ENCODE results near the gene ECEL1. TPM values are rescaled to one million over a fixed set of nuclear protein-coding genes. Genes with fewer than 3 reads are reported as not detected.

Gene ECEL1
- total RNA-seq, 1 donor from 2014 or later: not detected

DNA sequence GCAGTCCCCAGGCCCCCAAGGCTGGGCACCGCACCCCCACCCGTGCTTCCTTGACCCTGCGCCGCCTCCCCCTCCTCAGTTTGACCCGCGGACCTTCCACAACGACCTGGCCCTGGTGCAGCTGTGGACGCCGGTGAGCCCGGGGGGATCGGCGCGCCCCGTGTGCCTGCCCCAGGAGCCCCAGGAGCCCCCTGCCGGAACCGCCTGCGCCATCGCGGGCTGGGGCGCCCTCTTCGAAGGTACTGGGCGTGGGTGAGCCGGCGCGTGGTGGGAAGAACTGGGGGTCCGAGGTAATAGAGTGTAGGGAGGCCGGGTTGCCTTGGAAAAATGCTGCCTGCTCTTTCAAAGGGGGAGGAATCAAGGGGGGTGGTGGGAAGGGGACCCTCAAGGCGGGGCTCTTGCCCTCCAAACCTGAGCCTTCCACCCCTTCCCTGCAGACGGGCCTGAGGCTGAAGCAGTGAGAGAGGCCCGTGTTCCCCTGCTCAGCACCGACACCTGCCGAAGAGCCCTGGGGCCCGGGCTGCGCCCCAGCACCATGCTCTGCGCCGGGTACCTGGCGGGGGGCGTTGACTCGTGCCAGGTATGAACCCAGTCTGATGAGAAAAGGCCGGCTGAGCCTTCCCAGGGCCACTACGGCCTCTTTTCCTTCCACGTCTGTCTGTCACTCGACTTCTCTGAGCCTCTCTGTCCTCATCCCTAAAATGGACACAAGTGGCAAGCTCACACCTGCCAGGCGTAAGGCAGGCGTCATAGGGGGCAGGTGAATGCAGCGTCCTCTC, 35.2 kb upstream of the ECEL1 start:
- no peak for ATAC-seq

DNA sequence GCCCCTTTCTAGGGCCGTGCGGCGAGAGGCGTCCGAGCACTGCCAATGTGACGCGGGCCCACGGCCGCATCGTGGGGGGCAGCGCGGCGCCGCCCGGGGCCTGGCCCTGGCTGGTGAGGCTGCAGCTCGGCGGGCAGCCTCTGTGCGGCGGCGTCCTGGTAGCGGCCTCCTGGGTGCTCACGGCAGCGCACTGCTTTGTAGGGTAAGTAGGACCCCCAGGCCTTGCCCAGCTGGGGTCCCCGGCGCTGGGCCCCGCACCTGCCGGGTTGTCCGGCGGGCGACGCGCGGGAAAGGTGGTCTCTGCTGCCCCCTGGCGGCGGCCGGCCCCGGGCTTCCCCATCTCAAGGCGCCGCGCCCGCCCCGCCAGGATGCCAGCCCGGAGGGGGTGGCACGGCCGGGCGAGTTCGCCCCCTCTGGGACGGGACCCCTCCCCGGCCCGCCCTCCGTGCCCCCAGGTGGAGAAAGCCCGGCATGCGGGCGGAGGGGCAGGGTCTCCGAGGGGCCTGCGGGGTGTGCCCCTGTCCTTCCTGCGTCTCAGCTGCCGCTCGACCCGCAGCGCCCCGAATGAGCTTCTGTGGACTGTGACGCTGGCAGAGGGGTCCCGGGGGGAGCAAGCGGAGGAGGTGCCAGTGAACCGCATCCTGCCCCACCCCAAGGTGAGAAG, 34.5 kb upstream of the ECEL1 start:
- ATAC-seq: peak; percentile 38

DNA sequence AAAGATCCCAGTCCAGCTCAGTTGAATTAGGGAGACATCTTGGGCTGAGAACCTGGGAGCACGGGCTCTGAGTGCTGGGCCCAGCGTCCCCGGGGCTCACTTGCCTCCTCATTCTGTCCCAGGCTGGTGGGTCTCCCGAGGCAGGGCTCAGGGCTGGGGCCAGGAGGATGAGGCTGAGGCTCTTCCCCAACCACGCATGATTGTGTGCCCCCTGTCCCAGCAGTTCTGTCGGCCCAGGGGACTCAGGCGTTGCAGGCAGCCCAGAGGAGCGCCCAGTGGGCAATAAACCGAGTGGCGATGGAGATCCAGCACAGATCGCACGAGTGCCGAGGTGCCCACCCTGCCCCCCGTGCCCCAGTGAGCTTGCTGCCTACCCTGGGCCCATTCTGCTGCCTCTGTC, 33.5 kb upstream of the ECEL1 start:
- ATAC-seq: no peak

DNA sequence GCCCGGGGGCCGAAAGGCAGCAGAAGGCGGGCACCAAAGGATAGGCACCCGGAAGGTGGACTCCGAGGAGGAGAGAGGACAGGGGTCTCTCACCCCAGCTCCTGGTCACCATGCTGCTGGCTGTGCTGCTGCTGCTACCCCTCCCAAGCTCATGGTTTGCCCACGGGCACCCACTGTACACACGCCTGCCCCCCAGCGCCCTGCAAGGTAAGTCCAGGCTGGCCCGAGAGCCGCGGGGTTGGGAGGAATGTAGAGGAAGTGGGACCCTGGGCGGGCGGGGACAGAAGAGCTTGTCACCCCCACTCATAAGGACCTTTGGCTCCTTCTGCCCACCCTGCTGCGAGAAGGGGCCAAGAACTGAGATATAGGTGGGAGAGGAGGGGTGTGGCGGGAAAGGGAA, 32.9 kb upstream of the ECEL1 start:
- no peak for ATAC-seq

DNA sequence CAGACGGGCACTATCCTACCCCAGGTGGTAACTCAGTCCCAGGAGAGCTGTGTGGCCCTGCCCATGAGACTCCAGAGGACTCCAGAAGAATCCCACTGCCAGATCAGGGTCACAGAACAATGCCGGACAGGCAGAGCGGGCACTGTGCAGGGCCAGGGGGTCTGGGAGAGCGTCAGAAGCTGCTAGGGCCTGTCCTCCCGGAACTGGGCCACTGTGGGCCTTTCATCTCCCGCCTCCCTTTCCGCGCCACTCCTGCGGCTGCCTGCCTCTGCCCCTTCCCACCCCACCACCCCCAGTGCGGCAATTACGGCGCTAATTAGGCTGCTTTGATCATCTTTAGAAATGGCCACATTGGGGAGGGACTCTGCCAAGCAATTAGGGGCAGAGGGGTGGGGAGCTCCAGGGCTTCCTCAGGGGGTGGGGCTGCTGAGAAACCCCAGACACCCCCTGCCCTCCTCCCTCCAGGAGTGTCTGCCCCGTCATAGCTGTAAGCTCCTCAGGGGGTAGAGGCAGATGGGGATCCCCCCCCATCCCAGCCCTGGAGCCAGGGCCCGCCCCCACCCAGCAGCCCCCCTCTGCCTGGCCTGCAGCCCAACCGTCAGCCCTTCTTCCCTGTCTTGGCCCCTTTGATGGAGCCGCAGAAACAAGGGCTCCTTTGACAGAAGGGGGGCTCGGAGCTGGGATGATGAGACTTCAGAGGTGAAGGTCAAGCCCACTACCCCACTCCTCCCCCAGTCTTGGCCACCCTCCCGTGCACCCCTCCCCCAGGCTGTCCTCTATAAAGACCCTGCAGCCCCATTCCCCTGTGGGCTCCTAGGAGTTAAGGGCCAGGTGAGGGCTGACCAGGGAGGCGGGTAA, 32.2 kb upstream of the ECEL1 start, which contains the start of gene PRSS56:
PRSS56 (plus strand) TSS at position 808 of the 858 bp plus-strand sequence. CDS start 211 bp downstream, outside the sequence.
- ATAC-seq: no peak

DNA sequence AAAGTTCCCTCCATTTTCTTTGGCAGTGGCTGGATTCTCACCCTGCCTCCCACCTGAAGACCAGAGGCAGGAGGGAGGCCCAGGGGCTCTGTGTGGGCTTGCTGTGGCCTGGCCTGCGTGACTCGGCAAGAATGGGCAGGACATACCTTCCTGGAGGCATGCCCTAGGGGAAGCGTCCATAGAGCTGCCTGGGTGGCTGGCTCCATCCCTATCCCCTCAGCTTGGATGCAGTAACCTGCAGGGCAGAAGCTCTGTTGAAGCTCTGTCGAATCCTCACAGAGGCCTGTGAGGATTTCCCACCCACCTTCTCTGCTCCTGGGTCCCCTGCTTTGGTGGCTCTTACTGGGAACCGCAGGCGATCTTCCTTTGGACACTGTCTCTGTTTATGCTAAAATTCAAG, 31.2 kb upstream of the ECEL1 start:
- no peak for ATAC-seq

DNA sequence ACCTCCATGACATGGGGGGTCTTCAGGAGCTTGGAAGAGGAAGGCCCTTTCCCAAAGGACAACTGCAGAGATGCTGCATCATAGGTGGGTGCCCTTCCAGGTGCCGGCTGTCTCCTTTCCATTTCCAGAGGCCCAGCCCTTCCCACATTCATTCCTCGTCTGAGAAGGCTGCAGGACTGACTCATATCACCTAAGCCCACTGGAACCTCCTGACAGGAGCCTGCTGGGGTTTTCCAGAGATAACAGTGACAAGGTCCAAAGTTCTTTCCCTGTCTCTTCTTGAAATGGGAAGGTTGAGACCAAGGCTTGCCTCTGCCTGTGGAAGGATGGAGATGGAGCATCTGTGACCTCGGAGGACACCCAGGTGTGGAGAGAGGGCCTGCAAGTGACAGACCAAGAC, 28.9 kb upstream of the ECEL1 start:
- no peak for ATAC-seq

DNA sequence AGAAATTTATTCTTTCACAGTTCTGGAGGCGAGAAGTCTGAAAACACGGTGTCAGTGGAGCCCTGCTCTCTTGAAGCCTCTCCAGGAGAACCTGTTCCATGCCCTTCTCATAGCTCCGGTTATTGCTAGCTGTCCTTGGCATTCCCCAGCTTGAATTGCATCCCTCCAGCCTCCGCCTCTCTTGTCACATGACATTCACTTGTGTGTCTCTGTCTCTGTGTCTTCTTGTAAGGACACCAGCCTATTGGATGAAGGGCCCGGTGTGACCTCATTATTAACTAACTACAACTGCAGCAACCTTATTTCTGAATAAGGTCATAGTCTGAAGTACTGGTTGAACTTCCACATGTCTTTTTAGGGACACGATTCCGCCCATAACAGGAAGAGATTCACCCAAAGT, 28.0 kb upstream of the ECEL1 start:
- no peak for ATAC-seq

DNA sequence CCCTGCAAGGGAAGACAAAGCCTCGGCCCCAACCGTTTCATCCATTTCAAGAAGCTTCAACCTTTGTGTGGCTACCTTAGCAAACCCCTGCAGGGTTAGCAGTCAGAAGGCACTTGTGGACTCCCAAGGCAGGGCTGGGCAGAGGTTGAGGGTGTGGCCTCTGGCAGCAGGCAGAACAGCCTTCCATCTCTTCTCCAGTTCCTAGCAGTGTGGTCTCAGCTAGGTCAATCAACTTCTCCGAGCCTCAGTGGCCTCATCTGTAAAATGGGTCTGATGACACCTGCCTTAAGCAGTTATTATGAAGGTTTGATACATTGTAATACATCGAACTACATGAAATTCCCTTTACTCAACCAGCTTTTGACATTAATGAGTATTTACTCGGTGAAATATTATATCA, 25.7 kb upstream of the ECEL1 start:
- no peak for ATAC-seq

DNA sequence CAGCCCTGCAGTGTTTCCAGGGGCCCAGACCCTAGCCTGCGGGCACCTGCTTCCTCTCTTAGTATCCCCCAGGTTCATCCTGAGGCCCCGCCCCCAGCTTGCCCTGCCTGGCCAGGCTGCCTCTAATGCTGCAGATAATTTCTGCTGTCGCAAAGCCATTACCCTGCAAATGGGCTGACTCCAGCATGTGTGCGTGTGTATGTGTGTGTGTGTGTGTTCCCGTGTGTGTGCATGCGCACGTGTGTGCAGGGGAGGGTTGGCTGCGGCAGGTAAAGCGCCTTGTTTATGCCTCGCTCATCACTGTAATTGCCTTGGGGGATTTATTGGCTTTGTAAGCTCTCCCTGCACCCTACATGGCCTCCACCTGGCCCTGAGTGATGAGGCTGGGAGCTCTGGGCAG, 25.0 kb upstream of the ECEL1 start:
- no peak for ATAC-seq

GRCh38 chr2:232511336-232511890, 23.8 kb upstream of the ECEL1 start:
- ATAC-seq: no peak

DNA sequence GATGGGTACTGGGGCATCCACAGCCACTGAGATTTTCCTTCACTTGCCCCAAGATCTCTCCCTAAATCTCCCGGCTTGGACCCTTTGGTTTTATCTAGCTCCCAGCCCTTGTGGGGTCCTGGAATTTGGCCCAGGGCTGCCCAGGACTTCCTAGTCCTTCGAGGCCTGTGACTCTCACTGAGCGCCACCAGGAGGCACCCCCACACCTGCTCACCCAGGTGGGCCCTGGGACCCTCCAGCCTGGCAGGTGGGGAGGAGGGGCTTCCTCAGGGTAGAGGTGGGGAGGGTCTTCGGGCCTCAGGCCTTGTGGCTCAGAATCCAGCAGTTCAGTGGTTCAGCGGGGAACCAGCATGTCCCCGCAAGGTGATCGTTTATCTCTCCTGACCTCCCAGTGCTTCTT, 20.6 kb upstream of the ECEL1 start:
- no peak for ATAC-seq

DNA sequence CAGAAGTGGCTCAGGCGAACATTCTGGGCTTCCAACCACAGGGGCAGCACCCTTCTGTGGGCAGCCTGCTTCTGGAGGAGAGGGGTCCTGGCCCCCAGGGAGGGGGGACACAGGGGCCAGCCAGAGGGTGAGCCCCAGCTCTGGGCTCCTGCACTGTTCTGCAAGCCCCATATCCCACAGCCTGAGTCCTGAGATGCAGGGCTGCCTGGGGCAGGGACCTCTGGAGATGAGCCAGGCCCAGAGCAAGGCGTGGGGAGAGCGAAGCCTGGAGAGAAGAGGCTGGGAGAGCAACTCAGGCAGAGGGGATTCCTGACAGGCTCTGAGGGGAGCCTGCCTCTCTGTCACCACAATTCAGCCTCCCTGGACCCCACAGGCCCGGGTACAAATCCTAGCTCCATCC, 19.1 kb upstream of the ECEL1 start:
- no peak for ATAC-seq

DNA sequence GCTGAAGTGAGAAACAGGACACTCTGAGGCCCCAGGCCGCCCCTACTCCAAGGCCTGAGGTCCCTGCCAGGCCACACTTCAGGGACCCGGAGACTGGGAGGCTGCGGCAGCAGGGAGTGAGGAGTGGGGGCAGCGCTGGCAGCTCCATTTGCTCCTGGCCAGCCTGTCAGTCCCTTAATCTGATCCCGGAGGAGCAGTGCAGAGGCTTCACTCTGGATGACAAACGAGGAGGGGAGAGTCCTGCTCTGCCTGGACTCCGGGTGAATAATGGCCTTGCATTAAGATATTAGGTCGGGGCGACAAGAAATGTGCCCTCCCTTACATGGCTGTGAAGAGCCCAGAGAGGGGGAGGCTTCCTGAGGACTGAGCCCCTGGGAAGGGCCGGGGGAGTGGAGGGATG, 18.2 kb upstream of the ECEL1 start:
- no peak for ATAC-seq

GRCh38 chr2:232504438-232504837, 16.8 kb upstream of the ECEL1 start:
- no peak for ATAC-seq

DNA sequence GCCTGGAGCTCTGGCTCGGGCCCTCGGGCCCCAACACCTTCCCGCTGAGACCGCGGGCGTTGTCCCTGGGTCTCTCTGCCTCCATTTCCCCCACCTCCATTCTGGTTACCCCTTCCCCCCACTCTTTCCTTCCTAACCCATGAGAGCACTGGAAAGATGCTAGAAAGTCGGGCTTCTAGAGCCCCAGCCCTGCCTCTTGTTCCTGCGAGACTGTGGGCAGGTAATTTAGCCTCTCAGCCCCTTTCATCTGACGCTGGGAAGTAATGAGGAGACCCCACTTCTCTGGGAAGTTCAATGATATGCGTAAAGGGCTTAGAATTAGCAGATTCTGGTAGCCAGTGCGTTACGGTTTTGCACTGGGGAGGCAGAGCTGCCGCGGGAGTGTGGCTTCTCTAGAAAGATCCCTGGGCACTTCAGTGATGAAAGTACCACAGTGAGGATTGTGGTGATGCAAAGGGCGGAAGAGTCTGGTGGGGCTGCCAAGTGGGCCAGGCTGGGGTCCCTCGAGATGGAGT, 16.2 kb upstream of the ECEL1 start:
- no peak for ATAC-seq

- ATAC-seq: peak; percentile 4
Observed at GRCh38 chr2:232502911-232503808, 15.5 kb upstream of the ECEL1 start.

DNA sequence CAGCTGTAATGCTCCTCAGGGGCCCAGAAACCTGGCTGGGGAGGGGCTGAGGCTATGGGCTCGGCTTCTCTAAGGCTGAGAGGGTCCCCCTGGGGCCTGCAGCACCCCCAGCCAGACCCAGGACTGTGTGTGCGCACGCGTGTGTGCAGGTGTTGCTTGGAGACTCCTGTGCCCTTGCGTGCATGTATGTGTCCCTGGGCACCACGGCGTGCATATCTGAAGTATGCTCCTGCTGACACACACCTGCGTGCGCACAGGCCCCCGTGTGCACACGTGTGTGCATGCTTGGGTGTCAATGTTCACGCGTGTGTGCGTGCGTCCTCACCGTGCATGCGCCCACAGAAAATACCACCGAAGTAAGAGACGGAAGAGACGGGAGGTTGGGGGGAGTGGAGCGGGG, 14.9 kb upstream of the ECEL1 start:
- peak; percentile 9 for ATAC-seq

GRCh38 chr2:232501794-232502390, 14.3 kb upstream of the ECEL1 start:
- no peak for ATAC-seq

GRCh38 chr2:232501331-232501771, 13.7 kb upstream of the ECEL1 start:
- ATAC-seq: no peak

DNA sequence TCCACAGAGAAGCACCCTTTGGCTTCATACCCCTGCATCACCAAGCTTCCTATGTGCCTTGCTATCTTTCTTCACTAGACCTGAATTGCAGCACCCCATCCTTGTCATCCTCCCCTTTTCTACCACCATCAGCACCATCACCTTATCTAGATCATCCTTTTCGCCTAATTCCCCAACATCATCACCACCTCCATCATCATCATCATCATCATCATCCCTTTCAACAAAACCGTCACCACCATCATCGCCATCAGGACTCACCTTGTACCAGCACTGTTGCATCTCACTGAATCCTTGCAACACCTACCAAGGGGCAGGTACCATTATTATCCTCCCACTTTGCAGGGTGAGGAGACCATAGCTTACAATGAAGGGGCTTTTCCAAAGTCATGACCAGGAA, 10.8 kb upstream of the ECEL1 start:
- no peak for ATAC-seq
